HG03354 (cell line): ENCODE data around the gene PHLPP2.

Source experiments
- ATAC-seq: cut with Tn5 transposase; IDR thresholded peaks from one replicate; pipeline ENCODE4 v1.9.1; 2021; ENCODE audit warnings: mild to moderate bottlenecking; ENCODE audit not compliant: unreplicated experiment, poor library complexity, severe bottlenecking

PHLPP2 gene

GRCh38 chr16:71672803-71673581, 51.5 kb downstream of the PHLPP2 start:
- ATAC-seq: no peak

DNA sequence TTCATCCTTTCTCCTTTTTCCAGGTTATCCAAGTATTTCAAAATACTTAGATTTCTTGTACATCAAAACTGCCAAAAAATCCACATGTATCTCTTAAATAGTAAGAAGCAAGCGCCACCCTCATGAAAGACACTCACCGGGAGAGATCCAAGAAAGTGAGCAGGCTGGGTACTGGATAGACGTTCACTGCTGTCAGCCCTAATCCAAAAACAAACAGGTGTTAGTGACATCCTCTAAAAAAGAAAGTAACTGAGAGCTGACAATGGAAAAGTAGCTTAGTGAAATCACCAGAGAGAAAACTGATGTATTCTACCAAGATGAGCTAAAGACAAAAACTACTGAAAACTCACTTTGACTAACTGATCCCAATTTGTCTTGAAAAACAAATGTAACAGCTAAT, 52.4 kb downstream of the PHLPP2 start:
- no peak for ATAC-seq

DNA sequence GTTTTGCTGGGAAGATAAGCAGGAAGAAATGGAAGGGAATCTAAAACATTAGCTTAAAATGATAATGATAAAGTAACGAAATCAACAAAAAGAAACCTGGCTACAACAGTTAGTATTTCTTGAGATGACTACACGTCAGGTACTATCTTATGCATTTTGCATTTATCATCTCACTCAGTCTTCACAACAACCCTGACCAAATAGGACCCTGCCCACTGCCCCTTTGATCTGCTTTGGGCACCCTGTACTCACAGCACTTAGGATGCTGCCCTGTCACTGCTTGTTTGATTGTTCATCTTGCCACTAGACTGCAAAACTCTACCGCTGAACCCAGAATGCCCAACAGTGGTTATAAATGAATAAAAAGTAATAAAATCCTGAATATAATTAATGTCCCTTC, 53.3 kb downstream of the PHLPP2 start:
- ATAC-seq: no peak

DNA sequence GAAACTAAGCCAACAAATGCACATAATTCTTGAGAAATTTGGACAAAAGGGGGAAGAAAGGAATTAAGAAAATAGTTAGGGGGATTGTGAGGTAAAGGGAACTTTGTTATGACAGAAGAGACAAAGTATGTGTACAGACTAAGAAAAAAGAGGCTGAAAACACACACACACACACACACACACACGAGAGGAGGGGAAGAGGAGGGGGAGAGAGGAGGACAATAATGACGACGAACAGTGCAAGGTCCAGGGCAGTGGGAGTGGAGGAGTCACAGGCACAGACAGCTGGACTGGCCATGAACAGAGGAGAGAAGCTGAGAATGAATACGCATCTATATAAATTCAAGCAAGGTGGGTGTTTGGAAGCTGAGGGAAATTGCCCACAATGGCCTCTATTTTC, 54.0 kb downstream of the PHLPP2 start:
- ATAC-seq: no peak

- ATAC-seq: no peak
Measured at GRCh38 chr16:71669926-71670536, 54.5 kb downstream of the PHLPP2 start.

DNA sequence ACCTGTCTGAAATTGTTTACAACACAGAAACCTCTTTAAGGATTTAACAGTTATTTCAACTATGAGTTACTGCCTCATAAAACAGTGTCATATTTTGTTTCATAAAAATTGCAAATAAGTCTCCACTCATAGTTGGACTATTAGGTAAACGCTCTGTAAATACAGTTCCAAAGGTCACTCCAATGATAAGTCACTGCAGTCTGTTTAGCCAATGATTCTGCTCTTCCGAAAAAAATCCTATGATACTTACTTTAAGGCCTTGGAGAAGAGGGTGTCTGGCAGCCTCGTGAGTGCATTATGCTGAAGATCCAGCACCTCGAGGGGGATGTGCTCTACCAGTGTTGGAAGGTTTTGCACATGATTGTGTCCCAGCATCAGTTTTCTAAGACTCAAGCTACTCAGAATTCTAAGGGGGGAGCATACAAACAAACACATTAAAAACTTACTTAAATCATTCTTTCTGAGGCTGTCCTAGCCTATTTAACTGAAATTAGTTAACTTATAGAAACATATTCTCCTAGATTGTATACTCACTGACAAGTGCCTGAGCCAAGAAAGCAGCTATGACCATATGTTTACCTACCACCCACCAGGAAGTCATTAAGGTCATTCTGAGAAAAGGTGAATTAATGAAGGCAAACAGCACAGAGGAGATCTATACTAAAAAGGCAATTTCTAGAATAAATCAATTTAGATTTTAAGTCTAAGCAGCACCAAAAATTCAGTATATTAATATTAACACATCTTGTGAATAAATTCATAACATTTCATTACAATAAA, 57.4 kb downstream of the PHLPP2 start:
- ATAC-seq: no peak

DNA sequence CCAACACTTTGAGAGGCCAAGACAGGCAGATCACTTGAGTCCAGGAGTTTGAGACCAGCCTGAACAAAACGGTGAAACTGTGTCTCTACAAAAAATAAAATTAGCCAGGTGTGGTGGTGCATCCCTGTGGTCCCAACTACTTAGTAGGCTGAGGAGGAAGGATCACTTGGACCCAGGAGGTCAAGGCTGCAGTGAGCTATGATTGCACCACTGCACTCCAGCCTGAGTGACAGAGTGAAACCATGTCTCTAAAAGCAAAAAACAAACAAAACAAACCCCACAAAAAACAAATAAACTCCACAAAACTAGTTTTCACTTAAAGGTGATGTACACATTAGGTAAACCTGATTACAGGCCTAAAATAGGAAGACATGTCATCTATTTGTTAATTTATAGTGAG, 58.2 kb downstream of the PHLPP2 start:
- ATAC-seq: no peak

GRCh38 chr16:71659471-71659870, 65.0 kb downstream of the PHLPP2 start:
- no peak for ATAC-seq

DNA sequence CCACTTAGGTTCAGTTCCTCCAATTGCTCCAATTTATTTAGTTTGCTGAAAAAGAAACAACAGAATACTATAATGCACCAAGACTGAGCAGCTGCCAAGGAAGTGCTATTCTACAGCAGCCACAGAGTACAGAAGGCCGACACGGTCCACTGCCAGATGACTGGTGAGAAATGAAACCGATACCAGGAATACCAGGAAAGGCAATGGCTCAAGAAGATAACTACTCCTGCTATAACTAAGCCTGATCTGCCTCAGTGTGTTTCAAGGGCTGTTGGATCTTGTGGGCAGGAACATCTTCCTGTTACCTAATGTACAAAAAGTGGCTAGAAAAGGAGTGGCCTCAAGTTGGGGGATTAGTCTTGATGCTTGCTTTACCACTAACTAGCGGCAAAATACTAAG, 65.7 kb downstream of the PHLPP2 start:
- no peak for ATAC-seq

DNA sequence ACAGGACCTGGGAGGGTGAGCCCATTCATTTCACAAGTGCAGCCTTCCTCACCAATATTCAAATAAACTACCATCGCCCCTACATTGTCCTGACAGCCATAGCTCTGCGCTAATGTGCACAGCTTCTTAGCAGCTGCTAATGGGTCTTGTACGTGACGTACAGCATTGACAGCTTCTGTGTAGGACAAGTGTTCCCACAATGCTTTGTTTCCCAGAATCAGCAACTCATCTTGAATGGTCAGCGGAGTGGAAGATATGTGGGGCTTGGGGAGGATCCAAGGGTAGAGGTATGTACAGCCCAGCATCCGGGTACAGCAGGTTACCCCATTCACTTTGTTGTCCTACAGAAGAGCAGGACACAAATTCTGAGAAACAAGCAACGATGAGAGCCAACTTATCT, 74.8 kb downstream of the PHLPP2 start:
- ATAC-seq: no peak

GRCh38 chr16:71648921-71649320, 75.6 kb downstream of the PHLPP2 start:
- ATAC-seq: no peak

DNA sequence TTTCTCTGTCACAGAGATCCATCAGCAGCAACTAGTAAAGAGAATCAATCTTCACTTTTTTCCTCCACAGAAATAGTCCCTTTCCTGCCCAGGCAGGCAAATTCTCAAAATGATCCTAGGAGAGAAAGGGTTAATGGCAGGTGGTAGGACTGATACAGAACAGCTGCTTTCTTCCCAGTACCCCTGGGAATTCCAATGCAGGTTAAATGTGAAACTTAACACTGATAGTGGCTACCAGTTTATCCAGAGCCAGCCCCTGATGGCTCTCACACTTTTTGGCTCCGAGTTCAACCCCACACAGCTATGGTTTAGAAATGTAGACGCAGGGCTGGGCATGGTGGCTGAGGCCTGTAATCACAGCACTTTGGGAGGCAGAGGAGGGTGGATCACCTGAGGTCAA, 76.3 kb downstream of the PHLPP2 start:
- no peak for ATAC-seq

GRCh38 chr16:71647391-71647790, 77.1 kb downstream of the PHLPP2 start:
- no peak for ATAC-seq

DNA sequence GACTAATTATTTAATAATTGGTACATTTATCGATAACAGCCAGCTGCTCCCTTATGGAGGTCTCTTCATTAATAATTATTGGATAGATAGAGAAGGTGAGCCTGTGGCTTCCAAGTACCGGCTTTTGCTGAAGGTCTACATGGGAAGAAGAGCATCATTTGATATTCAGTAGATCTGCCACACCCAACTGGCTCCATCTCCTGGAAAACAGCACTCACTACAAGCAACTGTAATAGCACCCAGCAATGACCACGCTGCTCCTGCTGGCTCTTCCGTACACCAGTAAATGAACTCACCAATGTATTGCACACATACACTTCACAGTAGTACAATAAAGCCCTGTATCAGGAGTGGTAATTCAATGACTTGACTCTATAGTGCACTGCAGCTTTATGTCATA, 79.1 kb downstream of the PHLPP2 start:
- no peak for ATAC-seq

GRCh38 chr16:71637398-71637797, 87.1 kb downstream of the PHLPP2 start:
- no peak for ATAC-seq

DNA sequence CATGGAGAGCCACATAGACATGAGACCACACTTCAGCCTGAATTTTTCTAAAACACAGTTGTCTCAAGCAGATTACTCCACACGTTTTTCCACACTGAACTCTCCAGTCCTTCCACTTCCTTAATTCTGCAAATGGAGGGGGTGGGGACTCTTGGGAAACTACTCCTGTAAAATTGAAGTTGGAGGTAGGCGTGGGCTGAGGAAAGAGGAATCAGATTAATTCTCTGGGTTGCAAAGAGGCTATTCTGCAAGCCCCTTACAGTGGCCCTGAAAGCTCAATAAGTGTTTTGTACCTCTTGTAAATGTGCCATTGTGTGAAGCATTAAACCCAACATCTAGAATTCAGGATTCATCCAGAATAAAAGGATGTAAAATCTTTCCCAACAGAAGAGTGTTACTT, 88.9 kb downstream of the PHLPP2 start:
- ATAC-seq: no peak

GRCh38 chr16:71631776-71632175, 92.7 kb downstream of the PHLPP2 start:
- ATAC-seq: no peak

GRCh38 chr16:71630808-71631207, 93.7 kb downstream of the PHLPP2 start:
- no peak for ATAC-seq

- no peak for ATAC-seq
Measured at GRCh38 chr16:71629278-71630016, 95.1 kb downstream of the PHLPP2 start.

DNA sequence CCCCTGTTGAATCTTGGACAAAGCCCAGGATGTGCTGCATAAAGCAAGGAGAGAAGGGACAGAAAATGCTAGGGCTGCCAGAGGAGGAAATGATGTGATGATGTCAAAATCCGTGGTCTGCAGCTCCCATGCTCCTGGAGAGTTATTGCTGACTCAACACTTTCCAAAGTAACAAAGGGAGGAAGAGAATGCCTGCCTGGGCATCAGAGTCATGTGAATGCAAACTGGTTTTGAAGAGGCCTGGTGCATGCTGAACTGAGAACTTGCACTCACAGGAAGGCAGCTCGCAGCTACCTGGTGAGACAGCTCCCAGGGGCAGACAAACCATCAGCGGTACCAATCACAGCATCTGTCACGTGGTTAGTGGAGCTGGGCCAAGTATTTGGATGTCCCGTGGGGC, 95.7 kb downstream of the PHLPP2 start:
- no peak for ATAC-seq
